Heart left ventricle (tissue), 13 donors: ENCODE results near the gene LTBP4.

Experiments used
- POLR2A ChIP-seq, 2 donors: fragments of 450-650 bp; IDR thresholded peaks; one replicate each; pipeline ENCODE4 v1.6.1; 2017; ENCODE audit warnings: antibody characterized with exemption in 2 of 2, mild to moderate bottlenecking in 2 of 2, moderate library complexity in 2 of 2
- TF ChIP-seq, protein P1 (sequence below), 12 donors: fragments of 200-600 bp; sonication (generic) in 4 of 12; IDR thresholded peaks; one replicate each; pipeline versions ENCODE4 v1.5.0 to v1.8.0; 2018 to 2022; ENCODE audit warnings: antibody characterized with exemption in 12 of 12, mild to moderate bottlenecking in 5 of 12
- donor health status: ischemic (EF 13 %, LVEDD 7.1; RV severe dilation, severe dysfunction).
- donor health status: DM: no; HTN: yes; CAD: no.
- donor health status: DM: no; HTN: no; CAD: no.
- donor health status: ischemic (EF 25% LVEDD 6.9; RV normal size, moderate dysfunction).
- donor health status: ischemic (EF 25% LVEDD 5.7; RV mildly dilated, moderate dysfunction).
- donor health status: ischemic (EF 35%, LVEDD 5.7; RV mildly dilated, moderate dysfunction).
- donor health status: nonischemic (EF 11% LVEDD 7.7; RV severe dilation, severe dysfunction).
- donor health status: DM: yes; HTN: yes; CAD: no.
- donor health status: PGD.
- donor health status: ischemic (EF 29% LVEDD 5.4; RV normal size, mild dysfunction).
- donor health status: nonischemic (EF 23%, LVEDD 6.1; RV moderate dilation, normal function).

DNA sequence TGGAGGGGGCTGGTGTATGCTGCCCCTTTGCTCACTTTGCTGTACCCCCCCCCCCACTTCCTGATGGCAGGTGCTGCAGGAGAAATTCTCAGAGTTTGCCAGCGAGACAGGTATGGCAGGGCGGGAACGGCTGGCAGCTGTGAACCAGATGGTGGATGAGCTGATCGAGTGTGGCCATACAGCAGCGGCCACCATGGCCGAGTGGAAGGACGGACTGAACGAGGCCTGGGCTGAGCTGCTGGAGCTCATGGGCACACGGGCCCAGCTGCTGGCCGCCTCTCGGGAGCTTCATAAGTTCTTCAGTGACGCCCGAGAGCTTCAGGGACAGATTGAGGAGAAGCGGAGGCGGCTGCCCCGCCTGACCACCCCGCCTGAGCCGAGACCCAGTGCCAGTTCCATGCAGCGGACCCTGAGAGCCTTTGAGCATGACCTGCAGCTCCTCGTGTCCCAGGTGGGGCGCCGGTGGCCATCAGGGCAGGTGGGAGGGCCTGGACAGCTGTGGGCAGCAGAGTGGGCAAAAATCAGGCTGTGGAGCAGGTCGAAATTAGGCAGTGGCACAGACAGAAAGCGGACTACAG lies 44.1 kb upstream of the LTBP4 start:
- TF ChIP-seq, protein P1, sequence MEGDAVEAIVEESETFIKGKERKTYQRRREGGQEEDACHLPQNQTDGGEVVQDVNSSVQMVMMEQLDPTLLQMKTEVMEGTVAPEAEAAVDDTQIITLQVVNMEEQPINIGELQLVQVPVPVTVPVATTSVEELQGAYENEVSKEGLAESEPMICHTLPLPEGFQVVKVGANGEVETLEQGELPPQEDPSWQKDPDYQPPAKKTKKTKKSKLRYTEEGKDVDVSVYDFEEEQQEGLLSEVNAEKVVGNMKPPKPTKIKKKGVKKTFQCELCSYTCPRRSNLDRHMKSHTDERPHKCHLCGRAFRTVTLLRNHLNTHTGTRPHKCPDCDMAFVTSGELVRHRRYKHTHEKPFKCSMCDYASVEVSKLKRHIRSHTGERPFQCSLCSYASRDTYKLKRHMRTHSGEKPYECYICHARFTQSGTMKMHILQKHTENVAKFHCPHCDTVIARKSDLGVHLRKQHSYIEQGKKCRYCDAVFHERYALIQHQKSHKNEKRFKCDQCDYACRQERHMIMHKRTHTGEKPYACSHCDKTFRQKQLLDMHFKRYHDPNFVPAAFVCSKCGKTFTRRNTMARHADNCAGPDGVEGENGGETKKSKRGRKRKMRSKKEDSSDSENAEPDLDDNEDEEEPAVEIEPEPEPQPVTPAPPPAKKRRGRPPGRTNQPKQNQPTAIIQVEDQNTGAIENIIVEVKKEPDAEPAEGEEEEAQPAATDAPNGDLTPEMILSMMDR (IDR thresholded peaks at IDR 0.05), result no peak
- no peak for TF ChIP-seq POLR2A (IDR thresholded peaks at IDR 0.05)
